Stomach (tissue), 9 donors: Measurements from ENCODE around the gene HNRNPH1. TPM values are rescaled to one million over a fixed set of nuclear protein-coding genes. Genes with fewer than 3 reads are reported as not detected.

ENCODE experiments used
- DNase-seq, 2 donors: peaks; one replicate each; pipeline versions ENCODE4 v3.0.0 to v3.0.0-alpha.2; 2013 to 2019
- H3K27ac ChIP-seq, 5 donors: fragments of 200-600 bp in 4 of 5; sonication (generic) in 4 of 5; one replicate each; pipeline ENCODE4 v1.5.1; 2013 to 2019; ENCODE audit warnings: mild to moderate bottlenecking in 1 of 5, moderate library complexity in 1 of 5
- H3K27me3 ChIP-seq, 3 donors: fragments of 200-600 bp; sonication (generic); one replicate each; pipeline ENCODE4 v1.5.1; 2017 to 2019; ENCODE audit warnings: mixed run types in 1 of 3
- H3K36me3 ChIP-seq, 4 donors: fragments of 200-600 bp; sonication (generic); 1 replicate in 3 of 4; 2 replicates in 1 of 4; pipeline ENCODE4 v1.5.1; 2016 to 2019
- H3K4me1 ChIP-seq, 4 donors: fragments of 200-600 bp; sonication (generic); one replicate each; pipeline ENCODE4 v1.5.1; 2016 to 2019
- H3K4me3 ChIP-seq, 4 donors: fragments of 200-600 bp; sonication (generic) in 3 of 4; one replicate each; pipeline ENCODE4 v1.5.1; 2016 to 2019; ENCODE audit warnings: mild to moderate bottlenecking in 1 of 4
- H3K9me3 ChIP-seq, 4 donors: fragments of 200-600 bp; sonication (generic); one replicate each; pipeline ENCODE4 v1.5.1; 2016 to 2019
- CTCF ChIP-seq, 7 experiments: fragments of 450-650 bp in 4 of 7; fragments of 200-600 bp in 3 of 7; sonication (generic) in 3 of 7; IDR thresholded peaks; one replicate each; pipeline ENCODE4 v1.5.1; 2016 to 2019; ENCODE audit warnings: antibody characterized with exemption in 7 of 7, control low read depth in 2 of 7, mild to moderate bottlenecking in 1 of 7
- EP300 ChIP-seq: sonication (generic); formaldehyde crosslinking; IDR thresholded peaks from one replicate; pipeline ENCODE4 v1.6.1; 2017; ENCODE audit warnings: antibody characterized with exemption
- POLR2A ChIP-seq, 4 donors: fragments of 450-650 bp; IDR thresholded peaks; one replicate each; pipeline ENCODE4 v1.6.1; 2016; ENCODE audit warnings: antibody characterized with exemption in 4 of 4, control low read depth in 2 of 4, mild to moderate bottlenecking in 1 of 4, moderate library complexity in 1 of 4
- POLR2AphosphoS5 ChIP-seq, 3 donors: sonication (generic); formaldehyde crosslinking; IDR thresholded peaks; one replicate each; pipeline ENCODE4 v1.6.1; 2016; ENCODE audit warnings: antibody characterized with exemption in 3 of 3
- WGBS, 5 donors: extraction: QIAGEN DNeasy Blood & Tissue Kit in 3 of 5; methylation state at CpG; one replicate each; pipeline versions ENCODE4 v1.1.5 to v1.1.7; 2013 to 2018; 5-methylcytosine and 5-hydroxymethylcytosine counted together
- intact Hi-C: fragments of 100-400 bp; cut with DNase I; formaldehyde crosslinking; loops from one replicate; pipeline ENCODE4 v1.15.1; 2023; ENCODE audit warnings: low total_unique reads
- polyA plus RNA-seq, 3 donors: library from polyadenylated mRNA; stranded (reverse); fragments of 200-250 nt; gene quantifications; one replicate each; pipeline ENCODE4 v1.2.3, GENCODE V29; 2013
- total RNA-seq, 5 donors: library from RNA; depleted of rRNA; stranded (reverse); fragments of >200 nt; gene quantifications; one replicate each; pipeline versions ENCODE4 v1.1.0 to v1.2.3, GENCODE V29; 2014 to 2016
- donor health status: healthy with polysubstance abuse.
- donor health status: Bipolar disorder and iron deficiency.
- donor health status: healthy.

HNRNPH1 gene
- total and polyA plus RNA-seq, 8 donors, result 87.5 to 1,215 (median 494) TPM

GRCh38 chr5:179608131-179608581 lies 15.3 kb downstream of the HNRNPH1 start:
- 37 to 53% (median 51%) methylated on average over 5 of the region's 5 CpGs for WGBS, 5 donors
- Histone ChIP-seq H3K36me3 (peaks cover 40 to 99% (median 92%) of the 10 kb centered on the region in 4 donors), H3K4me3 (no peak overlapping the region), H3K4me1 (peaks cover 3 to 80% (median 46%) of the 10 kb centered on the region in 4 donors), H3K27ac (peak overlapping the region in 3 of 5 donors; percentile 22 to 71 (median 44)), H3K27me3 (no peaks in the 10 kb centered on the region), H3K9me3 (no peaks in the 10 kb centered on the region)
- intact Hi-C loops, result no loop called here
- peak in 1 of 2 donors; percentile 50 for DNase-seq
- TF ChIP-seq CTCF (IDR thresholded peaks at IDR 0.05) (no peak), POLR2AphosphoS5 (IDR thresholded peaks at IDR 0.05) (no peak), POLR2A (IDR thresholded peaks at IDR 0.05) (no peak), EP300 (no peak)

- peaks cover 40 to 99% (median 92%) of the 10 kb centered on the region in 4 donors for H3K36me3 ChIP-seq
- peak in 1 of 2 donors; percentile 49 for DNase-seq
Measured at GRCh38 chr5:179607160-179607931, 16.1 kb downstream of the HNRNPH1 start.

GRCh38 chr5:179606910-179607159 lies 16.6 kb downstream of the HNRNPH1 start:
- intact Hi-C loops, result no loop called here
- peaks cover 43 to 99% (median 93%) of the 10 kb centered on the region in 4 donors for H3K36me3 ChIP-seq
- no peaks in the 10 kb centered on the region for H3K27me3 ChIP-seq
- H3K4me1 ChIP-seq, result peaks cover 3 to 69% (median 40%) of the 10 kb centered on the region in 4 donors
- TF ChIP-seq POLR2AphosphoS5 (IDR thresholded peaks at IDR 0.05), result no peak
- no peak for TF ChIP-seq POLR2A (IDR thresholded peaks at IDR 0.05)
- TF ChIP-seq CTCF (IDR thresholded peaks at IDR 0.05), result no peak
- TF ChIP-seq EP300, result no peak
- no peaks in the 10 kb centered on the region for H3K9me3 ChIP-seq
- 84 to 95% (median 89%) methylated on average over 6 of the region's 6 CpGs for WGBS, 5 donors
- no peak for DNase-seq
- H3K27ac ChIP-seq, result peak overlapping the region in 3 of 5 donors; percentile 22 to 71 (median 44)
- no peak overlapping the region for H3K4me3 ChIP-seq

More at GRCh38 chr5:179607160-179607931, 16.1 kb downstream of the HNRNPH1 start:
- H3K27me3 ChIP-seq, result no peaks in the 10 kb centered on the region
- intact Hi-C loops, result no loop called here
- peak overlapping the region in 3 of 5 donors; percentile 22 to 71 (median 44) for H3K27ac ChIP-seq
- peaks cover 3 to 72% (median 43%) of the 10 kb centered on the region in 4 donors for H3K4me1 ChIP-seq
- 56 to 74% (median 67%) methylated on average over 19 of the region's 19 CpGs for WGBS, 5 donors
- no peaks in the 10 kb centered on the region for H3K9me3 ChIP-seq
- no peak overlapping the region for H3K4me3 ChIP-seq
- TF ChIP-seq POLR2AphosphoS5 (IDR thresholded peaks at IDR 0.05), result peak in 1 of 3 donors; percentile 2
- no peak for TF ChIP-seq EP300

GRCh38 chr5:179606071-179606909 lies 17.2 kb downstream of the HNRNPH1 start:
- intact Hi-C loops, result no loop called here
- WGBS, 5 donors, result 74 to 84% (median 83%) methylated on average over 15 to 21 of the region's 21 CpGs
- Histone ChIP-seq H3K27me3 (no peaks in the 10 kb centered on the region), H3K4me1 (peaks cover 3 to 64% (median 34%) of the 10 kb centered on the region in 4 donors), H3K27ac (peak overlapping the region in 4 of 5 donors; percentile 51 to 71 (median 54)), H3K4me3 (no peak overlapping the region), H3K36me3 (peaks cover 39 to 99% (median 93%) of the 10 kb centered on the region in 4 donors), H3K9me3 (no peaks in the 10 kb centered on the region)
- TF ChIP-seq POLR2A (IDR thresholded peaks at IDR 0.05) (no peak), EP300 (no peak), CTCF (IDR thresholded peaks at IDR 0.05) (no peak), POLR2AphosphoS5 (IDR thresholded peaks at IDR 0.05) (no peak)
- DNase-seq, result no peak
